Left lung (tissue), 10 donors: ENCODE measurements around the gene ATAD3C. TPM values are rescaled to one million over a fixed set of nuclear protein-coding genes. Genes with fewer than 3 reads are reported as not detected.
A peak's percentile ranks its signal among the peaks of the same experiment; 100 is the strongest.
"Not testable (repeated sequence)": the region's sequence is repeated elsewhere in the genome, so short reads cannot be mapped to it uniquely, and the experiment has no call there.

Experiments
- ATAC-seq: fragments of 200-7000 bp; cut with Tn5 transposase; one replicate; pipeline ENCODE4 v1.9.1; 2020; ENCODE audit warnings: moderate library complexity
- DNase-seq, 4 donors: peaks; one replicate each; pipeline ENCODE4 v3.0.0-alpha.2; 2013 to 2020
- H3K27ac ChIP-seq, 2 donors: fragments of 200-600 bp; sonication (generic) in 1 of 2; one replicate each; pipeline versions ENCODE4 v1.5.0 to v1.8.0; 2020 to 2021
- H3K27me3 ChIP-seq, 2 donors: fragments of 200-600 bp; sonication (generic) in 1 of 2; one replicate each; pipeline versions ENCODE4 v1.5.0 to v1.8.0; 2020 to 2021
- H3K36me3 ChIP-seq, 2 donors: fragments of 200-600 bp; sonication (generic) in 1 of 2; one replicate each; pipeline versions ENCODE4 v1.5.0 to v1.8.0; 2020 to 2021
- H3K4me1 ChIP-seq, 2 donors: fragments of 200-600 bp; one replicate each; pipeline ENCODE4 v1.8.0; 2021
- H3K4me3 ChIP-seq, 2 donors: fragments of 200-600 bp; sonication (generic) in 1 of 2; one replicate each; pipeline versions ENCODE4 v1.5.0 to v1.8.0; 2020 to 2021; ENCODE audit warnings: mild to moderate bottlenecking in 1 of 2
- H3K9me3 ChIP-seq, 2 donors: fragments of 200-600 bp; sonication (generic) in 1 of 2; one replicate each; pipeline versions ENCODE4 v1.5.0 to v1.8.0; 2020 to 2021
- CTCF ChIP-seq, 2 donors: fragments of 200-600 bp; sonication (generic) in 1 of 2; IDR thresholded peaks; one replicate each; pipeline versions ENCODE4 v1.5.0 to v1.8.0; 2021; ENCODE audit warnings: antibody characterized with exemption in 2 of 2
- intact Hi-C, 2 donors: fragments of 100-400 bp; cut with DNase I; formaldehyde crosslinking; loops; one replicate each; pipeline versions ENCODE4 v1.11.2 to v1.14.2; 2022
- polyA plus RNA-seq, 6 donors: library from polyadenylated mRNA; unstranded; fragments of 120-200 nt; gene quantifications; one replicate each; pipeline ENCODE4 v1.2.1, GENCODE V29; 2013; ENCODE audit not compliant: insufficient read length in 6 of 6
- total RNA-seq, 2 donors: library from RNA; stranded (reverse); fragmentation: NEBNext Ultra II Directional; extraction: Animal tissue kit (Norgen Biotek cat#: 25700); gene quantifications; one replicate each; pipeline ENCODE4 v1.2.1, GENCODE V29; 2021
- donor health status: DM: no; HTN: yes; CAD: no.
- donor health status: DM: no; HTN: no; CAD: no.

ATAD3C gene
- total and polyA plus RNA-seq, 8 donors, result 0.88 to 14.9 (median 4.0) TPM

- H3K9me3 ChIP-seq, intact Hi-C loops, H3K27me3 ChIP-seq, H3K36me3 ChIP-seq: not testable (repeated sequence)
- ATAC-seq (peak; percentile 52), DNase-seq (peak in 3 of 4 donors; percentile 34 to 78 (median 58))
- Histone ChIP-seq H3K4me3 (peak overlapping the region in 1 of 2 donors; percentile 13), H3K27ac (peak overlapping the region; percentile 75 to 79), H3K4me1 (peaks cover 0 to 18% of the 10 kb centered on the region in 2 donors)
- peak; percentile 63 to 67 for TF ChIP-seq CTCF (IDR thresholded peaks at IDR 0.05)
These were observed 55.4 kb downstream of the ATAD3C start for GRCh38 chr1:1504777-1505365.

GRCh38 chr1:1505366-1505798 lies 55.9 kb downstream of the ATAD3C start:
- ATAC-seq (peak; percentile 68), DNase-seq (peak in 2 of 4 donors; percentile 22 to 54)
- Histone ChIP-seq H3K4me1 (peaks cover 0 to 19% of the 10 kb centered on the region in 2 donors), H3K27ac (peak overlapping the region; percentile 75 to 79), H3K4me3 (peak overlapping the region in 1 of 2 donors; percentile 13)
- intact Hi-C loops, H3K9me3 ChIP-seq, H3K36me3 ChIP-seq, H3K27me3 ChIP-seq: not testable (repeated sequence)
- peak in 1 of 2 donors; percentile 27 for TF ChIP-seq CTCF (IDR thresholded peaks at IDR 0.05)

DNA sequence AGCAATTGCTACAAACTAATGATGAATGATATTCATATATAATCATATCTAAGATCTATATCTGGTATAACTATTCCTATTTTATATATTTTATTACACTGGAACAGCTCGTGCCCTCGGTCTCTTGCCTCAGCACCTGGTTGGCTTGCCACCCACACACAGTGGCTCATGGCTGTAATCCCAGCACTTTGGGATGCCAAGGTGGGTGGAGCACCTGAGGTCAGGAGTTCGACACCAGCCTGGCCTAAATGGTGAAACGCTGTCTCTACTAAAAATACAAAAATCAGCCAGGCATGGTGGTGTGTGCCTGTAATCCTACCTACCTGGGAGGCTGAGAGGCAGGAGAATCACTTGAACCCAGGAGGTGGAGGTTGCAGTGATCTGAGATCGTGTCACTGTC lies 56.3 kb downstream of the ATAD3C start:
- ATAC-seq, intact Hi-C loops, H3K9me3 ChIP-seq, DNase-seq, H3K36me3 ChIP-seq, H3K27me3 ChIP-seq, H3K4me3 ChIP-seq: not testable (repeated sequence)
- H3K27ac ChIP-seq, result peak overlapping the region; percentile 44 to 75
- H3K4me1 ChIP-seq, result peaks cover 2 to 23% of the 10 kb centered on the region in 2 donors

- Histone ChIP-seq H3K36me3 (no peaks in the 10 kb centered on the region), H3K4me3 (no peak overlapping the region), H3K27ac (no peak overlapping the region), H3K9me3 (no peaks in the 10 kb centered on the region), H3K4me1 (peaks cover 6 to 30% of the 10 kb centered on the region in 2 donors), H3K27me3 (no peaks in the 10 kb centered on the region)
- intact Hi-C loops, result no loop called here
- DNase-seq, result no peak
- TF ChIP-seq CTCF (IDR thresholded peaks at IDR 0.05), result no peak
- ATAC-seq, result no peak
These were observed 57.8 kb downstream of the ATAD3C start for GRCh38 chr1:1507305-1507704.

- H3K9me3 ChIP-seq, H3K27ac ChIP-seq, DNase-seq, H3K36me3 ChIP-seq, H3K4me3 ChIP-seq, intact Hi-C loops, H3K27me3 ChIP-seq: not testable (repeated sequence)
- peaks cover 6 to 38% of the 10 kb centered on the region in 2 donors for H3K4me1 ChIP-seq
- ATAC-seq, result peak; percentile 8
These were observed 59.4 kb downstream of the ATAD3C start for GRCh38 chr1:1508775-1509464.

- peaks cover 6 to 38% of the 10 kb centered on the region in 2 donors for H3K4me1 ChIP-seq
- H3K9me3 ChIP-seq, ATAC-seq, H3K36me3 ChIP-seq, DNase-seq, H3K4me3 ChIP-seq, intact Hi-C loops, H3K27me3 ChIP-seq, H3K27ac ChIP-seq: not testable (repeated sequence)
These were observed 60.0 kb downstream of the ATAD3C start for GRCh38 chr1:1509465-1509850.
